Measurements from ENCODE around the gene ETS1.

ETS1 gene

DNA sequence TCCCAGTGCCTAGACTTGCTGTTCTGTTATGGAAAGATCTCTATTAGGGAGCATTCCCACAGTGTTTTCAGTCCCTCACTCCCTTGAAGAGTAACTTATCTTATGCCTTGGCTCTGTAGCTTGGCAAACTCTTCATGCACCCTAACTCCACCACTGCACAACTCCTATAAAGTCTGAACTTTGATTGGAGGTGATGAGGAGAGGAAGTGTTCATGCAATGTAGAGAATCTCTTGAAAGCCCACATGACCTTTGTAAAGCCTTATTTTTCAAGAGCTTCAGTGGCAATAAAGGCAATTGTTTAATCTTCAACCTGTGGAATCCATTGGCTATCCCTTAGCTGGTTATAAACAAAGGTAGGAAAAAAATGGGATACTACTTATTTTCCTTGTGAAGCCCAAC, 176.2 kb downstream of the ETS1 start:
- no peak for DNase-seq (ENCODE audit: low read depth in 1 of 2, low spot score in 1 of 2)

DNA sequence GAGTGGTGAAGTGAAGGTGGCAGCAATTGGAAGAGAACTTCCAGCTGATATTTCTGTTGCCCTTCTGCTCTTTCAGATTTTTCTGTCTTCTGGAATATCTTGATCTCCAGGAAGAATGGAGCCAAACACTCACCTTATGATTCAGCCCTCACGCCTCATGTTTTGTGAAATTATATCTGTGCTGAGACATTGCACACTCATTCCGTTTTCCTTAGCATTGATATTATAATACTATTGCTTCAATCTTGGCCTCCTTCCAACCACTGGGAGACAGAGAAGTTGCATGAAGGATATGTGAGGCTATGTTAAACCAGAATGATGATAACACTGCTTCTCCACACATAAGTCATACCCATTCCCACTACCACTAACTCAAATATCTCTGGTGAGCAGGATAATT, 177.9 kb downstream of the ETS1 start:
- DNase-seq (ENCODE audit: low read depth in 1 of 2, low spot score in 1 of 2), result no peak

All from stimulated activated CD4-positive, alpha-beta T cell treated with anti-CD3 and anti-CD28 coated beads, Interleukin-15, amount 100 ng/mL, for 1 hour (primary cell).